Measurements from ENCODE around the gene TPBG.

- no peak for TF ChIP-seq CTCF (conservative IDR thresholded peaks at IDR 0.05; ENCODE audit: low read depth, low read length)
- no peak for TF ChIP-seq EZH2phosphoT487 (IDR thresholded peaks at IDR 0.05; ENCODE audit: borderline replicate concordance, low read length)
- TF ChIP-seq EZH2 (IDR thresholded peaks at IDR 0.05; ENCODE audit: low read length, unreplicated experiment): no peak
Measured at GRCh38 chr6:82397962-82398692, 34.5 kb downstream of the TPBG start.
